Sigmoid colon (tissue), 4 donors: ENCODE results near the gene GYPC.

Experiments used
- CTCF ChIP-seq, 4 experiments: fragments of 450-650 bp in 3 of 4; fragments of 200-600 bp in 1 of 4; IDR thresholded peaks; one replicate each; pipeline ENCODE4 v1.5.1; 2016 to 2019; ENCODE audit warnings: antibody characterized with exemption in 4 of 4, mild to moderate bottlenecking in 3 of 4, moderate library complexity in 2 of 4
- EP300 ChIP-seq, 4 donors: sonication (generic); formaldehyde crosslinking; IDR thresholded peaks; one replicate each; pipeline ENCODE4 v1.6.1; 2017; ENCODE audit warnings: antibody characterized with exemption in 4 of 4
- POLR2A ChIP-seq, 2 donors: fragments of 450-650 bp; IDR thresholded peaks; one replicate each; pipeline ENCODE4 v1.6.1; 2016; ENCODE audit warnings: antibody characterized with exemption in 2 of 2, mild to moderate bottlenecking in 2 of 2, moderate library complexity in 2 of 2
- POLR2AphosphoS5 ChIP-seq, 4 donors: sonication (generic); formaldehyde crosslinking; IDR thresholded peaks; one replicate each; pipeline ENCODE4 v1.6.1; 2017; ENCODE audit warnings: antibody characterized with exemption in 4 of 4

GRCh38 chr2:126703311-126703710 lies 47.4 kb downstream of the GYPC start:
- TF ChIP-seq POLR2AphosphoS5 (IDR thresholded peaks at IDR 0.05) (no peak), CTCF (IDR thresholded peaks at IDR 0.05) (no peak), POLR2A (IDR thresholded peaks at IDR 0.05) (no peak), EP300 (IDR thresholded peaks at IDR 0.05) (no peak)
